OCI-LY1 (cell line): ENCODE measurements around the gene CLTB.

Experiments used
- H2AFZ ChIP-seq: fragments of 200-600 bp; sonication (generic), shearing (Covaris generic); 2 replicates; pipeline ENCODE4 v1.6.0; 2014; ENCODE audit warnings: antibody characterized with exemption, mild to moderate bottlenecking, low read length
- H3F3A ChIP-seq: fragments of 200-600 bp; sonication (generic), shearing (Covaris generic); 2 replicates; pipeline ENCODE4 v1.6.0; 2014; ENCODE audit warnings: mild to moderate bottlenecking, antibody characterized with exemption, low read length, moderate library complexity; ENCODE audit not compliant: insufficient read depth
- H3K27ac ChIP-seq: fragments of 200-600 bp; sonication (generic); 2 replicates; pipeline ENCODE4 v1.5.1; 2014; ENCODE audit warnings: low read length, mixed run types, mild to moderate bottlenecking, low read depth; ENCODE audit not compliant: poor library complexity, severe bottlenecking
- H3K27me3 ChIP-seq: fragments of 200-600 bp; sonication (generic); 2 replicates; pipeline ENCODE4 v1.6.0; 2014; ENCODE audit warnings: antibody characterized with exemption, mild to moderate bottlenecking, low read length, moderate library complexity; ENCODE audit not compliant: insufficient read depth
- H3K36me3 ChIP-seq: fragments of 200-600 bp; sonication (generic); 2 replicates; pipeline ENCODE4 v1.6.1; 2014; ENCODE audit warnings: mild to moderate bottlenecking, antibody characterized with exemption, low read length, moderate library complexity, mixed read lengths; ENCODE audit not compliant: insufficient read depth
- H3K4me1 ChIP-seq: fragments of 200-600 bp; sonication (generic); 2 replicates; pipeline ENCODE4 v1.5.1; 2014; ENCODE audit warnings: mild to moderate bottlenecking, low read length, moderate library complexity; ENCODE audit not compliant: insufficient read depth, severe bottlenecking
- H3K4me2 ChIP-seq: fragments of 200-600 bp; sonication (generic), shearing (Covaris generic); 2 replicates; pipeline ENCODE4 v1.6.1; 2014; ENCODE audit warnings: low read length
- H3K4me3 ChIP-seq: fragments of 200-600 bp; sonication (generic); 2 replicates; pipeline ENCODE4 v1.5.1; 2014; ENCODE audit warnings: low read length, low read depth, mild to moderate bottlenecking, mixed read lengths; ENCODE audit not compliant: poor library complexity, severe bottlenecking
- H3K79me2 ChIP-seq: fragments of 200-600 bp; shearing (Covaris generic); 2 replicates; pipeline ENCODE4 v1.6.1; 2016; ENCODE audit warnings: mixed run types, low read length, mixed read lengths; ENCODE audit not compliant: insufficient read depth
- H3K9ac ChIP-seq: fragments of 200-600 bp; sonication (generic), shearing (Covaris generic); 2 replicates; pipeline ENCODE4 v1.6.1; 2014; ENCODE audit warnings: mild to moderate bottlenecking, low read length, mixed read lengths
- H3K9me2 ChIP-seq: fragments of 200-600 bp; sonication (generic), shearing (Covaris generic); 2 replicates; pipeline ENCODE4 v1.6.1; 2014; ENCODE audit warnings: low read depth, mild to moderate bottlenecking, low read length, mixed read lengths
- H3K9me3 ChIP-seq: fragments of 200-600 bp; shearing (Covaris generic); 2 replicates; pipeline ENCODE4 v1.6.1; 2014; ENCODE audit warnings: low read length, mixed read lengths
- H4K20me1 ChIP-seq: fragments of 200-600 bp; sonication (generic), shearing (Covaris generic); 2 replicates; pipeline ENCODE4 v1.6.0; 2016; ENCODE audit warnings: mild to moderate bottlenecking, low read length; ENCODE audit not compliant: insufficient read depth
- CTCF ChIP-seq: fragments of 200-600 bp; sonication (generic), shearing (Covaris generic); IDR thresholded peaks from 2 replicates; pipeline ENCODE4 v1.5.1; 2017; ENCODE audit warnings: mild to moderate bottlenecking, antibody characterized with exemption, low read length, moderate library complexity, mixed read lengths
- EZH2 ChIP-seq: fragments of 200-600 bp; sonication (generic), shearing (Covaris generic); IDR thresholded peaks from 2 replicates; pipeline ENCODE4 v1.8.0; 2017; ENCODE audit warnings: borderline replicate concordance, mixed run types, mild to moderate bottlenecking, antibody characterized with exemption, low read length, moderate library complexity, mixed read lengths

CLTB gene

GRCh38 chr5:176368726-176369125 is 47.6 kb downstream of the CLTB start:
- H3K27ac ChIP-seq = no peak overlapping the region
- H3K4me3 ChIP-seq = no peak overlapping the region
- H3K27me3 ChIP-seq = no peaks in the 10 kb centered on the region
- no peak overlapping the region for H2AFZ ChIP-seq
- H3K36me3 ChIP-seq = no peaks in the 10 kb centered on the region
- H3F3A ChIP-seq = no peaks in the 10 kb centered on the region
- no peak for TF ChIP-seq CTCF
- TF ChIP-seq EZH2 = no peak
- no peak overlapping the region for H3K9ac ChIP-seq
- H4K20me1 ChIP-seq = no peaks in the 10 kb centered on the region
- H3K79me2 ChIP-seq = no peaks in the 10 kb centered on the region
- H3K4me2 ChIP-seq = no peak overlapping the region
- no peaks in the 10 kb centered on the region for H3K9me2 ChIP-seq
- no peaks in the 10 kb centered on the region for H3K9me3 ChIP-seq
- H3K4me1 ChIP-seq = peaks cover 15% of the 10 kb centered on the region

GRCh38 chr5:176366232-176366894 is 50.0 kb downstream of the CLTB start:
- H3K27me3 ChIP-seq = no peaks in the 10 kb centered on the region

GRCh38 chr5:176365351-176366231 is 50.7 kb downstream of the CLTB start, which contains the start of gene ARL10:
Gene ARL10, plus strand, starts transcription at chr5:176365487. Its CDS starts 77 bp downstream, at chr5:176365564.
- Histone ChIP-seq H3K4me3 (peak within 1 kb of the TSS; percentile 63), H3K4me2 (peak within 1 kb of the TSS; percentile 90), H3K79me2 (peaks cover 7% of the 10 kb centered on the region; the same call in 1 of the 2 replicates), H3K9me2 (no peaks in the 10 kb centered on the region), H4K20me1 (no peaks in the 10 kb centered on the region), H2AFZ (peak within 1 kb of the TSS; percentile 89; the same call in 1 of the 2 replicates), H3K4me1 (peaks cover 15% of the 10 kb centered on the region), H3F3A (no peaks in the 10 kb centered on the region), H3K36me3 (no peaks in the 10 kb centered on the region), H3K9me3 (no peaks in the 10 kb centered on the region), H3K9ac (peak within 1 kb of the TSS; percentile 68), H3K27me3 (no peaks in the 10 kb centered on the region), H3K27ac (no peak within 1 kb of the TSS)
- TF ChIP-seq EZH2 = no peak
- no peak for TF ChIP-seq CTCF

More at GRCh38 chr5:176366232-176366894, 50.0 kb downstream of the CLTB start:
- peak overlapping the region; percentile 90 for H3K4me2 ChIP-seq
- no peaks in the 10 kb centered on the region for H3K36me3 ChIP-seq
- H3K9ac ChIP-seq = no peak overlapping the region; the same call in 1 of the 2 replicates
- no peaks in the 10 kb centered on the region for H3K9me3 ChIP-seq
- H2AFZ ChIP-seq = no peak overlapping the region
- no peak overlapping the region for H3K27ac ChIP-seq
- H3K4me3 ChIP-seq = peak overlapping the region; percentile 63
- no peaks in the 10 kb centered on the region for H4K20me1 ChIP-seq
- TF ChIP-seq EZH2 (no peak), CTCF (no peak)
- no peaks in the 10 kb centered on the region for H3F3A ChIP-seq
- H3K9me2 ChIP-seq = no peaks in the 10 kb centered on the region
- peaks cover 15% of the 10 kb centered on the region for H3K4me1 ChIP-seq
- no peaks in the 10 kb centered on the region for H3K79me2 ChIP-seq
